A549 (cell line): ENCODE measurements around the gene CLIC5. TPM values are rescaled to one million over a fixed set of nuclear protein-coding genes. Genes with fewer than 3 reads are reported as not detected.

ENCODE experiments used
- ATAC-seq, 2 experiments: fragments of 200-7000 bp in 1 of 2; fragments of >200 bp in 1 of 2; cut with Nextera tagmentation in 1 of 2; cut with Tn5 transposase in 1 of 2; 3 replicates each; pipeline versions ENCODE4 v1.8.0 to v1.9.1; 2018 to 2020; ENCODE audit warnings: mild to moderate bottlenecking in 1 of 2, moderate library complexity in 1 of 2
- CTCF ChIA-PET: fragments of 300-600 bp; sonication (Branson Sonifier 250); formaldehyde crosslinking; extraction: SDS; loops from one replicate; lab custom pipeline; 2021; ENCODE audit warnings: antibody characterized with exemption, inconsistent platforms; lab: Yijun Ruan, JAX
- POLR2A ChIA-PET: fragments of 350-600 bp; formaldehyde crosslinking; extraction: SDS; loops from one replicate; lab custom pipeline; 2021; ENCODE audit warnings: antibody characterized with exemption, inconsistent platforms; lab: Yijun Ruan, JAX
- DNase-seq, 2 experiments: peaks; one replicate each; pipeline versions ENCODE4 v3.0.0 to v3.0.0-alpha.2; 2011 to 2016; ENCODE audit warnings: low read depth in 1 of 2, low spot score in 1 of 2
- FAIRE-seq: peaks from 2 replicates; lab custom pipeline; 2011; peaks lifted over from hg19 to GRCh38; lab: Jason Lieb, UNC
- H3K27ac ChIP-seq, 2 experiments: fragments of >200 bp; sonication (Bioruptor Twin); formaldehyde crosslinking; 3 replicates each; pipeline ENCODE4 v1.5.1; 2016 to 2017
- H3K4me1 ChIP-seq: fragments of >200 bp; sonication (Bioruptor Twin); formaldehyde crosslinking; 3 replicates; pipeline ENCODE4 v1.6.1; 2016
- H3K4me2 ChIP-seq: fragments of >200 bp; sonication (Bioruptor Twin); formaldehyde crosslinking; 3 replicates; pipeline ENCODE4 v1.6.1; 2016
- H3K4me3 ChIP-seq: fragments of >200 bp; sonication (Bioruptor Twin); formaldehyde crosslinking; 3 replicates; pipeline ENCODE4 v1.5.1; 2016
- H3K9me3 ChIP-seq: fragments of >200 bp; sonication (Bioruptor Twin); formaldehyde crosslinking; 3 replicates; pipeline ENCODE4 v1.6.1; 2016
- CBX2 ChIP-seq: fragments of 200-600 bp; sonication (generic); IDR thresholded peaks from 2 replicates; pipeline ENCODE4 v1.6.1; 2016; ENCODE audit warnings: low read depth, mild to moderate bottlenecking, borderline replicate concordance
- CEBPB ChIP-seq, 2 experiments: fragments of >200 bp in 1 of 2; sonication (Bioruptor Twin) in 1 of 2; formaldehyde crosslinking in 1 of 2; IDR thresholded peaks; 2 replicates each; pipeline ENCODE4 v1.6.1; 2012 to 2016
- E2F6 ChIP-seq: IDR thresholded peaks from 2 replicates; pipeline ENCODE4 v1.6.1; 2012; ENCODE audit warnings: low read depth, borderline replicate concordance
- EP300 ChIP-seq, 2 experiments: fragments of >200 bp; sonication (Bioruptor Twin); formaldehyde crosslinking; IDR thresholded peaks; 2 replicates in 1 of 2; 3 replicates in 1 of 2; pipeline ENCODE4 v1.6.1; 2016 to 2017
- FOSB ChIP-seq: fragments of 250-450 bp; sonication (Bioruptor Pico); IDR thresholded peaks from 2 replicates; pipeline ENCODE4 v1.5.0; 2020; ENCODE audit warnings: mild to moderate bottlenecking, moderate library complexity
- FOXS1 ChIP-seq: fragments of 250-450 bp; sonication (Bioruptor Pico); IDR thresholded peaks from 2 replicates; pipeline ENCODE4 v1.5.0; 2020; ENCODE audit warnings: mild to moderate bottlenecking, moderate library complexity
- HES2 ChIP-seq: fragments of >200 bp; sonication (Bioruptor Twin); formaldehyde crosslinking; IDR thresholded peaks from 2 replicates; pipeline ENCODE4 v1.6.1; 2016
- HEYL ChIP-seq: fragments of 250-450 bp; sonication (Bioruptor Pico); IDR thresholded peaks from 2 replicates; pipeline ENCODE4 v1.8.0; 2021; ENCODE audit warnings: mild to moderate bottlenecking, moderate library complexity
- HOXA7 ChIP-seq: fragments of 250-450 bp; sonication (Bioruptor Pico); IDR thresholded peaks from 2 replicates; pipeline ENCODE4 v1.5.0; 2020; ENCODE audit warnings: mild to moderate bottlenecking, moderate library complexity
- KDM1A ChIP-seq: fragments of 200-600 bp; sonication (generic); IDR thresholded peaks from 2 replicates; pipeline ENCODE4 v1.6.1; 2016; ENCODE audit warnings: low read depth, mild to moderate bottlenecking
- MYC ChIP-seq: IDR thresholded peaks from 2 replicates; pipeline ENCODE4 v1.6.1; 2012; ENCODE audit warnings: mild to moderate bottlenecking, inconsistent platforms, low read length, improper control_type of control experiment, borderline replicate concordance
- NFE2L2 ChIP-seq: fragments of 150-350 bp; conservative IDR thresholded peaks from 2 replicates; pipeline ENCODE4 v1.6.1; 2014; ENCODE audit warnings: low read length
- NPAS2 ChIP-seq: fragments of 250-450 bp; sonication (Bioruptor Pico); IDR thresholded peaks from 2 replicates; pipeline ENCODE4 v1.8.0; 2022; ENCODE audit warnings: mild to moderate bottlenecking, moderate library complexity, borderline replicate concordance
- RARB ChIP-seq: fragments of 250-450 bp; sonication (Bioruptor Pico); IDR thresholded peaks from 2 replicates; pipeline ENCODE4 v1.8.0; 2021; ENCODE audit warnings: mild to moderate bottlenecking, moderate library complexity
- RCOR1 ChIP-seq: fragments of 150-350 bp; IDR thresholded peaks from 2 replicates; pipeline ENCODE4 v1.6.1; 2014; ENCODE audit warnings: antibody characterized with exemption, low read length, low read depth
- REST ChIP-seq: fragments of 200-600 bp; sonication (generic); IDR thresholded peaks from 2 replicates; pipeline ENCODE4 v1.6.1; 2016; ENCODE audit warnings: antibody characterized with exemption, mild to moderate bottlenecking, moderate library complexity
- RNF2 ChIP-seq: fragments of 200-600 bp; sonication (generic); IDR thresholded peaks from 2 replicates; pipeline ENCODE4 v1.6.1; 2016; ENCODE audit warnings: low read depth, mild to moderate bottlenecking, antibody characterized with exemption, moderate library complexity, borderline replicate concordance
- TFCP2L1 ChIP-seq: fragments of 250-450 bp; sonication (Bioruptor Pico); IDR thresholded peaks from 2 replicates; pipeline ENCODE4 v1.5.0; 2021; ENCODE audit warnings: mild to moderate bottlenecking
- USF2 ChIP-seq: fragments of 450-650 bp; IDR thresholded peaks from 2 replicates; pipeline ENCODE4 v1.6.1; 2014; ENCODE audit warnings: antibody characterized with exemption
- ZSCAN20 ChIP-seq: fragments of 250-450 bp; sonication (Bioruptor Pico); IDR thresholded peaks from 2 replicates; pipeline ENCODE4 v1.8.0; 2022; ENCODE audit warnings: mild to moderate bottlenecking, moderate library complexity
- WGBS: methylation state at CpG from one replicate; pipeline ENCODE4 v1.1.6; 2017; ENCODE audit errors: missing lambda C conversion rate; 5-methylcytosine and 5-hydroxymethylcytosine counted together
- polyA plus RNA-seq, 4 experiments: library from polyadenylated mRNA; depleted of rRNA in 3 of 4; stranded (reverse); fragments of >200 nt; fragmentation: RNase III in 1 of 4; extraction: RNeasy Plus Mini Kit Qiagen cat#74134 plus additional on column Dnase treatment in 1 of 4; gene quantifications; 2 replicates in 3 of 4; 3 replicates in 1 of 4; pipeline ENCODE4 v1.2.3, GENCODE V29; 2011 to 2017

CLIC5 gene
- polyA plus RNA-seq, 2 of the 4 experiments (the other 2 are of a cell fraction): not detected

- no peaks in the 10 kb centered on the region for H3K4me1 ChIP-seq
- H3K9me3 ChIP-seq: no peaks in the 10 kb centered on the region
- DNase-seq: no peak
- TF ChIP-seq RARB (CRISPR knock-in tag) (no peak), ZSCAN20 (CRISPR knock-in tag) (no peak), NPAS2 (CRISPR knock-in tag) (no peak), EP300 (IDR thresholded peaks at IDR 0.05) (no peak), NFE2L2 (no peak), HES2 (no peak), FOSB (CRISPR knock-in tag) (no peak), CEBPB (IDR thresholded peaks at IDR 0.05) (no peak), RCOR1 (no peak), CBX2 (no peak), HEYL (CRISPR knock-in tag) (no peak), HOXA7 (CRISPR knock-in tag) (no peak), RNF2 (no peak), REST (no peak)
- TF ChIP-seq, all 56 proteins: peak for 0
- H3K27ac ChIP-seq: no peak overlapping the region
- POLR2A ChIA-PET: no interaction called here
- ATAC-seq (no peak), FAIRE-seq (no peak)
- 17% methylated on average over 2 of the region's 2 CpGs for WGBS
- H3K4me2 ChIP-seq: no peak overlapping the region
- CTCF ChIA-PET: interaction anchor here (0.7 kb wide), 1 partner anchor 10 kb away, joined by 3 read pairs; no protein-coding TSS in a partner anchor
- H3K4me3 ChIP-seq: no peak overlapping the region
These were observed 45.8 kb downstream of the CLIC5 start for GRCh38 chr6:45969883-45970282.

DNA sequence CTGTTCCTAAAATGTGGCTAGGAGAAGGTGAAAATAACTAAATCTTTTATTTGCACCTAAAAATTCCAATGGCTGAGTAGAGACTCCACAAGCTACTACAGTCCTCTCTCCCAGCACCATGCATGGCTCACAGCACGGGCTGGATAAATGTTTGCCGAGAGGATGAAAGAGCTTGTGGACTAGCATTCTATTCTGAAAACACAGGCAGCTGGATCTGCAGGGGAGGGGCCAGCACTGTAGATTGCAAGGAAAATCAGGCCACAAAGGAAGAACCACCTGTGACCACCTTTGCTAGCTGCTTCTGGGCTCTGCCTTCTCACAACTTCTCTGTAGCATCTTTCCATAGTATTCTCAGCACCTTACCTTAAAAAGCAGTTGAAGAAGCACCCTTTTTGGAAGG is 46.6 kb downstream of the CLIC5 start:
- ChIA-PET CTCF (no interaction called here), POLR2A (no interaction called here)
- ATAC-seq: no peak

More for the DNA sequence above, 46.6 kb downstream of the CLIC5 start:
- no peak for FAIRE-seq
- Histone ChIP-seq H3K4me2 (no peak overlapping the region), H3K9me3 (no peaks in the 10 kb centered on the region; the same call in 2 of the 3 replicates), H3K4me3 (no peak overlapping the region), H3K4me1 (no peaks in the 10 kb centered on the region), H3K27ac (no peak overlapping the region)
- TF ChIP-seq FOXS1 (CRISPR knock-in tag): no peak
- no peak for TF ChIP-seq TFCP2L1 (CRISPR knock-in tag)
- no peak for TF ChIP-seq KDM1A
- TF ChIP-seq MYC: no peak
- no peak for TF ChIP-seq E2F6
- TF ChIP-seq USF2: no peak
- WGBS: 31% methylated on average over 2 of the region's 2 CpGs
- no peak for DNase-seq
